ENCODE data around the gene ZMPSTE24. TPM values are rescaled to one million over a fixed set of nuclear protein-coding genes. Genes with fewer than 3 reads are reported as not detected.

Gene ZMPSTE24
- total RNA-seq, 2 donors from 2014 or later = 26.1 to 36.4 TPM

DNA sequence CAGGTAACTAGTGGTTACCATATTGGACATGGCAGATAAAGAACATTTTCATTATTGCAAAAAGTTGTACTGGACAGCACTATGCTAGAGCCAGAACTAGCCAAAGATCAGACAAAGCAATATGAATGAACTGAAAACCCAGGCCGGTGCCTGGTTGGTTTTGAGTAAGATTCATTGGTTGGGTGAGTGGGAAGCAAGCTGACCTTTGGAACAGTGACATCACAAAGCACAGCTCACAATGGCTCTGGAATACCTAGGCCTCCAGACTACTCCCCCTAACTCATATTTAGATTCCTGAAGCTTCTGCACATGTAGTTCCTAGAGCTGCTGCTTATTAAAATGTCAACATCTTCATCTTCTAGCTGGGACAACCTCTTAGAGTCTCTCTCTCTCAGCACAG is 10.4 kb upstream of the ZMPSTE24 start, which contains the start of gene TMCO2:
TSS of gene TMCO2 (plus strand) at position 283 of the 400 bp plus-strand sequence. CDS start at position 340, 57 bp downstream.
- peaks cover 5% of the 10 kb centered on the region for H3K4me1 Mint-ChIP-seq
- ATAC-seq (replicated peaks) = no peak
- H3K27ac Mint-ChIP-seq = no peak within 1 kb of the TSS
- H3K4me3 Mint-ChIP-seq = no peak within 1 kb of the TSS
- no peaks in the 10 kb centered on the region for H3K9me3 Mint-ChIP-seq
- H3K36me3 Mint-ChIP-seq (ENCODE audit: low read depth) = no peaks in the 10 kb centered on the region
- no peaks in the 10 kb centered on the region for H3K27me3 Mint-ChIP-seq

DNA sequence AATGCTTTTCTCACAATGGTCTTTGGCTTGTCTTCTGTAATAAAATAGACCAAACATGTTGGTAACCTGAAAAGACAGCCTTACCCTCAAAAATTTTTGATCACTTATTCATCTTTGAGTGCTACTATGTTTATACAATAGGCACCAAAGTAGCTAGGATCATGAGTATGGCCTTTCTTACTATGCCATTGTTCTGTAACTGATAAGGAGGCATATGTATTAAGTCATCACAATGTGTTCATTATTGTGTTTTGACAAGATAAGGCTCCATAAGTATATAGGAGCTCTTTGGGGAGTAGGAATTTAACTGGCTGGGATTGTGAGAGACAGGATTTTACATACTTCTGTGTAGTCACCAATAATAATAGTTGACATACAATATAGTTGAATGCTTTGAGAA is 9.6 kb upstream of the ZMPSTE24 start:
- Mint-ChIP-seq H3K4me3 (no peak overlapping the region), H3K9me3 (no peaks in the 10 kb centered on the region), H3K4me1 (peaks cover 5% of the 10 kb centered on the region), H3K27ac (no peak overlapping the region), H3K36me3 (ENCODE audit: low read depth) (no peaks in the 10 kb centered on the region), H3K27me3 (no peaks in the 10 kb centered on the region)
- ATAC-seq (replicated peaks) = no peak

DNA sequence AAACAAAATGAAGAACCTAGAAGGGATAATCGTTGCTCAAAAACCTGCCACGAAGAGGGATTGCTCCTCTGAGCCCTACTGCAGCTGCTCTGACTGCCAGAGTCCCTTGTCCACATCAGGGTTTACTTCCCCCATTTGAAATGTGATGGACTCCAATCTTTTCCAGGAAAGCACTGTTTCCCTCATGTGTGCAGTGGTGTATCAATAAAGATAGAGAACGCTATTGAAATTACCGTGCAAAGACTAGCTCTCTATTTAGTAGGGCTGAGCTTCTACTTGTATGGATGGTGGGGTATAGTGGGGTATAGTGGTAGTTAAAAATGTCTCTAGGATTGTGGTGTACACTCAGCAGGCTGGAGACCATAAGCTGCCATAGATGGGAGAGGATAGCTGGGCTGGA is 6.6 kb upstream of the ZMPSTE24 start:
- no peak for ATAC-seq (replicated peaks)
- no peaks in the 10 kb centered on the region for H3K27me3 Mint-ChIP-seq
- H3K27ac Mint-ChIP-seq = no peak overlapping the region
- H3K4me1 Mint-ChIP-seq = peaks cover 12% of the 10 kb centered on the region
- H3K4me3 Mint-ChIP-seq = no peak overlapping the region
- no peaks in the 10 kb centered on the region for H3K9me3 Mint-ChIP-seq
- H3K36me3 Mint-ChIP-seq (ENCODE audit: low read depth) = no peaks in the 10 kb centered on the region

DNA sequence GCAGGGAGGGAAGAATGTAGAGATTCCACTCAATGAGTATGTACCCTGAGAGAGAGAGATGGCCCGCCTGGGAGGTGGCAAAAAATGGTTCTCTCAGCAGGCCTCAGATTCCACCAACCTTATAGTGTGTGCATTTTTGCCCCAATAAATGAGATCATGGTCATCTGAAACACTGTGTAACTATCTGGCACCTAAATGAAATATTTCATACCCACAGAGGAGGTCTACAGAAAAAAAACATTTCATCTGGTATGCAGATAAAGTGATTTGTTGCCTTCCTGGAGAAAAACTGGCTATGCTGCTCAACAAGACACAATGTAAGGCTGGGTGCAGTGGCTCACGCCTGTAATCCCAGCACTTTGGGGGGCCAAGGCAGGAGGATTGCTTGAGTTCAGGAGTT is 5.4 kb upstream of the ZMPSTE24 start:
- Mint-ChIP-seq H3K27ac (no peak overlapping the region), H3K9me3 (no peaks in the 10 kb centered on the region), H3K27me3 (no peaks in the 10 kb centered on the region), H3K36me3 (ENCODE audit: low read depth) (peaks cover under 1% of the 10 kb centered on the region), H3K4me1 (peaks cover 12% of the 10 kb centered on the region), H3K4me3 (no peak overlapping the region)
- no peak for ATAC-seq (replicated peaks)

DNA sequence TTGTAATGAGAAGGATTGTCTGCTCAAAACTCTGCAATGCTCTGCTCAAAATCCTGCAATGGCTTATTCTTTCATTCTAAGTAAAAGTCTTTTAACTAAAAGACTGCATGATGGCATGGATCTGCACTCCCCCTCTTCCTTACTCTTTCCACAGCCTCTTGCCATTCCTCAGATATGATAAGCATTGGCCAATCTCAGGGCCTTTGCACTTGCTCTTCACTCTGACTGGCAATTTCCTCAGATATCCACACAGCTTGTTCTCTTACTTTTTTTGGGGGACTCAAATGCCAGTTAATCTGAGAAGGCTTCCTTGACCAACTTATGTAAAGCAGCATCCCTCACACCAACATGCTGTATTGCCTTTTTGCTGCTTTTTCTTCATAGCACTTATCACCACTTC is 2.8 kb upstream of the ZMPSTE24 start:
- H3K27me3 Mint-ChIP-seq = no peaks in the 10 kb centered on the region
- no peak for ATAC-seq (replicated peaks)
- H3K4me1 Mint-ChIP-seq = peaks cover 12% of the 10 kb centered on the region

DNA sequence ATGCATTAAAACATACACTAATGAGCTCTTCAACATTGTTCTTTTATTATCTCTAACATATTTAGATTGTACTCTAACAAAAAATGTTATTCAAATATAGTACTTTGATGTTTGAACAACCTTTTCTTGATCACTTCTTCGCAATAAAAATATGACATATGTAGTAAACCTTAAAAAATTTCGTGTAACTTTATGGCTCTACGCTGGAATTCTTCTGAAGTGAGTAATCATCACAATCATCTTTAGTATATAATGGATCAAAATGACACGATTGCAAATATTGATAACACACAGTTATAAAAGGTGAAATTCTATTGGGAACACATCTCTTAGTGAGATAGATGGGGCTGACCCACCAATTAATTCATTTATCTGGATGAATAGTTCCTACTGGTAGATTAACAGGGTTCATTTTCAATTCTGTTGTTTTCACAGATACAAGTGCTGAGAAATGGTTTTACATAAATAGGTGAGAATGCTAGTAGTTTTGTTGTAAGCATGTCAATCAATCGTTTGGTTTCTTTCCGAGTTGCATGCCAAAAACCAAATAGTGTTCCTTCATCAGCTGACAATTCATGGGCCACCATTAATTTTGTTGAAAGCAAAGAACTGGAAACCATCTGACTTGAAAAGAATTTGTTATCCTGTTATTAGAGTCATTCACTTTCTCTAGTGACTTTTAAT is 1.5 kb upstream of the ZMPSTE24 start:
- H3K9me3 Mint-ChIP-seq = no peaks in the 10 kb centered on the region
- peak overlapping the region; percentile 99 for H3K27ac Mint-ChIP-seq
- ATAC-seq (replicated peaks) = no peak
- peaks cover 35% of the 10 kb centered on the region for H3K36me3 Mint-ChIP-seq (ENCODE audit: low read depth)
- H3K4me1 Mint-ChIP-seq = peaks cover 12% of the 10 kb centered on the region
- H3K27me3 Mint-ChIP-seq = no peaks in the 10 kb centered on the region
- H3K4me3 Mint-ChIP-seq = peak overlapping the region; percentile 94

More for the DNA sequence above, 2.8 kb upstream of the ZMPSTE24 start:
- Mint-ChIP-seq H3K9me3 (no peaks in the 10 kb centered on the region), H3K4me3 (no peak overlapping the region), H3K27ac (no peak overlapping the region), H3K36me3 (ENCODE audit: low read depth) (peaks cover 22% of the 10 kb centered on the region)

DNA sequence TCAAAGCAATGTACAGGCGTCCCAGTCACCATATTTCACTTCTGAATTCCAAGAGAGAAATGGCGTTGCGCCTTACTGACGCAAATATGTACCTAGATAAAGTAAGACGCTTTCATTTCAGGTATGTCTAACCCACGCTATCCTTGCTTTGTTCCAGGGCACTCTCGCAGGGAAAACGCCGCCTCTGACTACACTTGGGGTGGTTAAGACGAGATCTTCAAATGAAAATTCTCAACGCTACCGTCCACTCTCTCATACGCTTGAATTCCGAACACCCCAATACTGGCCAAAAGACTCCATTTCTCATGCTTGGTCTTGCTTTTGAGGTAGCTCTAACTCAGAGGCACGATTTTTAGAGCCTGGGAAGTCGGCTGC is 736 bp upstream of the ZMPSTE24 start:
- Mint-ChIP-seq H3K4me3 (peak overlapping the region; percentile 94), H3K9me3 (no peaks in the 10 kb centered on the region), H3K27ac (peak overlapping the region; percentile 99), H3K36me3 (ENCODE audit: low read depth) (peaks cover 43% of the 10 kb centered on the region), H3K4me1 (peaks cover 12% of the 10 kb centered on the region), H3K27me3 (no peaks in the 10 kb centered on the region)
- peak; percentile 46 for ATAC-seq (replicated peaks)

DNA sequence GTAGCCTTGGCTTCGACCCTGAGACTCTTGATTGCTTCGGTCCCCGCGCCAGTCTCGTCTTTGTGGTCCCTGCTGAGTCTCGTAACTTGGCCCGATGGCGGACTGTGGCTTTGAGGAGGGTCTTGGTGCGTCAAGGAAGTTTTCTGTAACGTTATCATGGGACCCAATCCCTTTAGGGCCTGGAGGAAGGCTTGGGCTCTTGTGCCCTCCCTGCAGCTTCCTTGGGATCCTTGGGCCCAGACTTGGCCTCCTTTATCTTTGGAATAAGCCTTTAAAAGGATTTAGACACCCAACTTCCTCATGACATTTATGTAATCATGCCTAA is 371 bp downstream of the ZMPSTE24 start:
- Mint-ChIP-seq H3K27me3 (no peaks in the 10 kb centered on the region), H3K36me3 (ENCODE audit: low read depth) (peaks cover 54% of the 10 kb centered on the region), H3K4me3 (peak overlapping the region; percentile 94), H3K27ac (peak overlapping the region; percentile 99), H3K4me1 (peaks cover 20% of the 10 kb centered on the region), H3K9me3 (no peaks in the 10 kb centered on the region)
- no peak for ATAC-seq (replicated peaks)

DNA sequence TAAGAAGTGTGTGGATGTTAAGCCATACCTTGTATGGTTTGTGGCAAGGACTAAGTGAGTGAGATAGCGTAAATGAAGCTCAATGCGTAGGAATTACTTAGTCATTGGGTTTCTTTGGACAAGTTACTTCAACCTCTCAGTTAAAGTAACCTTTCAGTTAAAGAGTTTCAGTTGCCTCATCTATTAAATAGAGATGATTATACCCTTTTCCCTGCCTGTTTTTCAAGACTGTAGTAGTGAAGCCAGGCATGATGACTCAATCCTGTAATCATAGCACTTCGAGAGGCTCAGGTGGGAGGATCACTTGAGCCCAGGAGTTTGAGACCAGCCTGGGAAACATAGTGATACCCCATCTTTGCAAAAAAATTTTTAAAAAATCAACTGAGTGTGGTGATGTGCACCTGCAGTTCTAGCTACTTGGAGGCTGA is 6.3 kb downstream of the ZMPSTE24 start:
- H3K27ac Mint-ChIP-seq = peak overlapping the region; percentile 89
- H3K4me1 Mint-ChIP-seq = peaks cover 8% of the 10 kb centered on the region
- peaks cover 100% of the 10 kb centered on the region for H3K36me3 Mint-ChIP-seq (ENCODE audit: low read depth)
- H3K4me3 Mint-ChIP-seq = peak overlapping the region; percentile 57
- peak; percentile 95 for ATAC-seq (replicated peaks)
- H3K9me3 Mint-ChIP-seq = no peaks in the 10 kb centered on the region
- H3K27me3 Mint-ChIP-seq = no peaks in the 10 kb centered on the region

DNA sequence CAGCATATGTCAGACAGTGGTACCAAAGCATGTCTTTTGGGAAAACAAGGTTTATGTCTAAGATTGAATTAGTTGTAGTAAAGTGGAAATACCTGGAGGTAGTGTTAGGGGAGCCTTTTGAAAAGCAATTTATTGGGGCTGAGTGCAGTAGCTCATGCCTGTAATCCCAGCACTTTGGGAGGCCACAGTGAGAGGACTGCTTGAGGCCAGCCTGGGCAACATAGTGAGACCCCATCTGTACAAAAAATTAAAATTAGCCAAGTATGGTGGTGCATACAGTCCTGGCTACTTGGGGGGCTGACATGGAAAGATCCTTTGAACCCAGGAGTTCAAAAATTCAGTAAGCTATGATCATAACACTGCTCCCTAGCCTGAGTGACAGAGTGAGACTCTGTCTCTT is 7.3 kb downstream of the ZMPSTE24 start:
- H3K4me1 Mint-ChIP-seq = peaks cover 14% of the 10 kb centered on the region
- no peak for ATAC-seq (replicated peaks)
- no peaks in the 10 kb centered on the region for H3K27me3 Mint-ChIP-seq
- no peak overlapping the region for H3K4me3 Mint-ChIP-seq
- H3K36me3 Mint-ChIP-seq (ENCODE audit: low read depth) = peaks cover 100% of the 10 kb centered on the region
- no peaks in the 10 kb centered on the region for H3K9me3 Mint-ChIP-seq
- peak overlapping the region; percentile 89 for H3K27ac Mint-ChIP-seq

DNA sequence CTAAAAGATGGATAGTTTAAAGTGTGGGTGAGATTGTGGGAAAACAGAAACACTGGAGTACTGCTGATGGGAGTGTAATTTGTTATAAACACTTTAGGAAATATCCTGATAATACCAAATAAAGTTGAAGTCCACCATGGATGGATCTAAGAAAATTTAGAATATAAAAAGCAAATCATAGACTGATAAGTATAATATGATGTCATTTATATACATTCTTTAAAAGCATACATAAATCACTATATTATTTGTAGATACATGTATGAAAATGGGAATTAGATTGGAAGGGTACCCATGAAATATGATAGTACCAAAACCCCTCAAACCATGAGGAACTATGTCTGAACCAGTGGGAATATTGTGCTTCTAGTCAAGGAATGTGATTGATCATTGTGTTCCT is 7.9 kb downstream of the ZMPSTE24 start:
- H3K27me3 Mint-ChIP-seq = no peaks in the 10 kb centered on the region
- H3K27ac Mint-ChIP-seq = peak overlapping the region; percentile 89
- H3K36me3 Mint-ChIP-seq (ENCODE audit: low read depth) = peaks cover 100% of the 10 kb centered on the region
- no peak overlapping the region for H3K4me3 Mint-ChIP-seq
- H3K4me1 Mint-ChIP-seq = peaks cover 20% of the 10 kb centered on the region
- H3K9me3 Mint-ChIP-seq = no peaks in the 10 kb centered on the region
- ATAC-seq (replicated peaks) = no peak

DNA sequence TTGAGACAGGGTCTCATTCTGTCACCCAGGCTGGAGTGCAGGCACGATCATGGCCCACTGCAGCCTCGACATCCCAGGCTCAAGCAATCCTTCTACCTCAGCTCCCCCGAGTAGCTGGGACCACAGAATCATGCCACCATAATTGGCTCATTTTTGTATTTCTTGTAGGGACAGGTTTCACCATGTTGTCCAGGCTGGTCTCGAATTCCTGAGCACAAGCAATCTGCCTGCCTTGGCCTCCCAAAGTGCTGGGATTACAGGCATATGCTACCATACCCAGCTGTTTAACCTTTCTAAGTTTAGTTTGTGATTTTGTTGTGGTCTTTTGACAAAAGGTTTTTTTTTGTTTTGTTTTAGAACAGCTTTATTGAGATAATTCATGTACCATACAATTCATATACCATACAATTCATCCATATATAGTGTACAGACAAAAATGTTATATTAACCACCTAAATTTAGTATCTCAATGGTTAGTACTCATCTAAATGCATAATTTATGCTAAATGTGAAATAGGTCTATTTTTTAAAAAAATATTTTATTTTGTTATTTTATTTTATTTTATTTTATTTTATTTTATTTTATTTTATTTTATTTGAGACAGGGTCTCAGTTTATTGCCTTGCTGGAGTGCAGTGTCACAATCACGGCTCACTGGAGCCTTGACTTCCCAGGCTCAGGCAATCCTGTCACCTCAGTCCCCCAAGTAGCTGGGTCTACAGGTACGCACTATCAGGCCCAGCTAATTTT is 8.9 kb downstream of the ZMPSTE24 start:
- no peaks in the 10 kb centered on the region for H3K27me3 Mint-ChIP-seq
- H3K9me3 Mint-ChIP-seq = no peaks in the 10 kb centered on the region
- peaks cover 24% of the 10 kb centered on the region for H3K4me1 Mint-ChIP-seq
- no peak for ATAC-seq (replicated peaks)
- peaks cover 100% of the 10 kb centered on the region for H3K36me3 Mint-ChIP-seq (ENCODE audit: low read depth)
- H3K4me3 Mint-ChIP-seq = no peak overlapping the region
- H3K27ac Mint-ChIP-seq = peak overlapping the region; percentile 79

DNA sequence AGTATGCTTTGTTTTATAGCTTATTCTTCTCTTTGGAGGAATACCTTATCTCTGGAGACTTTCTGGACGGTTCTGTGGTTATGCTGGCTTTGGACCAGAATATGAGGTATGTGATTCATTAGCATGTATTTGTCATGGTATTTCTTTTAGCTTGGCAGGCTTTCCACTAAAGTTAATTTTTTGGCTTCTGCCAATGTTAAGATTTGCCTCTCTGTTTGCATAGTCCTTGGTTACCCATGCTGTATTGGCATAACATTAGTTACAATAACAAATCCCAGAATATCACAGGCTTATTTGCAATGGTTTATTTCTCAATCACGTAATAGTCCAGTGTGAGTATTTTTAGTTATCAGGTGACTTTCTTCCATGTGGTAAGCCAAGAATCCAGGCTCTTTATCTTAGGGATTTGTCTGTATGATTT is 9.7 kb downstream of the ZMPSTE24 start:
- ATAC-seq (replicated peaks) = no peak
- Mint-ChIP-seq H3K36me3 (ENCODE audit: low read depth) (peaks cover 100% of the 10 kb centered on the region), H3K4me1 (peaks cover 22% of the 10 kb centered on the region), H3K4me3 (no peak overlapping the region), H3K9me3 (no peaks in the 10 kb centered on the region), H3K27ac (peak overlapping the region; percentile 79), H3K27me3 (no peaks in the 10 kb centered on the region)

DNA sequence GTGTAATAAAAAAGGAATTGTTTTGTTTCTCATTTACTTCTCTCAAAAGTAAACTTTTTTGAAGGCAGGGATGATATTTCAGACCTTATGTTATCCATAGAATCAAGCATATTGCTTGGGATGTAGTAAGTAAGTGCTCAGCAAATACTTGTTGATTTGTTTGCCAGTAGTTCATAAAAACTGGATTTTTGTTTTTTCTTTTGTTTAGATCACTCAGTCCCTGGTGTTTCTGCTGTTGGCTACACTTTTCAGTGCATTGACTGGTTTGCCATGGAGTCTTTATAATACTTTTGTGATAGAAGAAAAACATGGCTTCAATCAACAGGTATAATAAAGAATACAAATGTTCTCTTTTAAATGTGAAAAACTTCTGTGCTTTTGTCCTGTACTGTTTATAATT is 10.2 kb downstream of the ZMPSTE24 start:
- peaks cover 100% of the 10 kb centered on the region for H3K36me3 Mint-ChIP-seq (ENCODE audit: low read depth)
- H3K27me3 Mint-ChIP-seq = no peaks in the 10 kb centered on the region
- no peaks in the 10 kb centered on the region for H3K9me3 Mint-ChIP-seq
- peaks cover 21% of the 10 kb centered on the region for H3K4me1 Mint-ChIP-seq
- no peak overlapping the region for H3K4me3 Mint-ChIP-seq
- peak overlapping the region; percentile 79 for H3K27ac Mint-ChIP-seq
- no peak for ATAC-seq (replicated peaks)

DNA sequence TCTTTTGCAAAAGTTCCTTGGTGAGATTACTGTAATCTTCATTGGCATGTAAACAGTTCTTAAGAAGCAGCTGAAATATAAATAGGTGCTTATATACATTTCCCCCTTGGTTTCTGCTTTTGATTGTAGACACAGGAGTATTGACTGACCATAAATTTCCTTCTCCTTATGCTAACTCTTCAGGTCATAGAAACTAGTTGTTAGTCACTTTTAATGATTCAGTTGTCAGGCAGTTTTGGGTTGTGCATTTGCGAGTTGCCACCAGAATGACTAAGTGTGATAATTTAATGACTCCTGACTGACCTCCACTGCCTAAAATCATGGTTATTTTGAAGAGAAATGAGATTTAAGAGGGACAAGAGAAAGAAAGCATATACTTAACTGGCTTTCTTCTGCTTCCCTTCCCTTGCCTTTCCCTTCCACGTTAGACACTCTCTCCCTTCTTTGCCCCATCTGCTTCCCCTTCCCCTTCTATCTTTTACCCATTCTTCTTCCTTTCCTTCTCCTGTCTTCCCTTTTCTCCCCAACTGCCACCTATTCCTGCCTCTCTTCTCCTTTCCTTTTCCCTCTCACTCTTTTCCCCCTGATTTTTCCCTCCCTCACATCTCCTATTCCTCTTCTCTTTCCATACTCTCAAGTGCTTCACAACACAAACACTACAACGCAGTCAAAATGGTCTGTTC is 12.3 kb downstream of the ZMPSTE24 start:
- Mint-ChIP-seq H3K36me3 (ENCODE audit: low read depth) (peaks cover 98% of the 10 kb centered on the region), H3K27ac (peak overlapping the region; percentile 98), H3K27me3 (no peaks in the 10 kb centered on the region), H3K4me3 (peak overlapping the region; percentile 76), H3K9me3 (no peaks in the 10 kb centered on the region), H3K4me1 (peaks cover 28% of the 10 kb centered on the region)
- ATAC-seq (replicated peaks) = peak; percentile 95

All from activated T-helper 17 cell treated with anti-CD3 and anti-CD28 coated beads, Interleukin-2, amount 50 U/mL, for 72 hours (primary cell).